GDM1 (cell line): ENCODE measurements around the gene LOXHD1.

Experiments
- DNase-seq: peaks from one replicate; lab custom pipeline; 2025; lab: John Stamatoyannopoulos, UW

LOXHD1 gene

GRCh38 chr18:46574000-46574742 is 82.8 kb downstream of the LOXHD1 start:
- DNase-seq: no peak

GRCh38 chr18:46573156-46573555 is 83.9 kb downstream of the LOXHD1 start:
- DNase-seq: no peak

DNA sequence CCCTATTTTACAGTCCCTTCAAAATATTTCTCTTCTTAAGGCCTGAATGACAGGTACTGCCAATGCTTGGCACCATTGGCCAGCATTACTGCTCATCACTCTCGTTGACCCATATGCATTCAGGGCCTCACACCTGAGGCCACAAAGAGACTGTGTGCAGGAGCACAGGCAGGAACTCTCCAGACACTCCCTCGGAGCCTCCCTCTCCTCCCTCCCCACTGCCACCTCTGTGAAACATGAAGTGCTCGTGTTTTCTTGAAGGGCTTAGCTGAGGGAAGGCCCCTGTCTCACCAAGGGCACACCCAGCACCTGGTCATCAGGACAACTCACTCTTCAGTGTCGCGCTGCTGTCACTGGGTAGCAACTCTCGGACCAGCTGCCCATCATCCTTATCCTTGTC is 85.3 kb downstream of the LOXHD1 start:
- DNase-seq: no peak

GRCh38 chr18:46570666-46571065 is 86.4 kb downstream of the LOXHD1 start:
- DNase-seq: no peak

DNA sequence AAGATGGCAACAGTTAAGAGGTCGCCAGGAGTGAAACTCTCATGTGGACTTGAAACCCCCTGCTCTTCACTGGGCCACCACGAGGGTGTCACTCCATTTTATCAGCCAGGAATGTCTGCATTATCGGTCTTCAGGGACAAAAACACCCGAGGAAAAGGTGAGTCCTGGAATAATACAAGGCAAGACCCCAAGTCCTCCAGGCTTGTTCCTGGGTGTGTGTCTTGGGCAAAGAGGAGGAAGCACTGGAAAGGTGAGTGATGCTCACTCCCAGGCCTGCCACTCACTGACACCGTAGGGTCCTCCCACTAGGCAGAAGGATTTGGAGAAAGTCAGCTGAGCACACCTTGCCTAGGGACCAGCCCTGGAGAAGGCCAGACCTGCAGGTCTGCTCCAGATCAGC is 86.9 kb downstream of the LOXHD1 start:
- DNase-seq: no peak

- no peak for DNase-seq
Measured at GRCh38 chr18:46569211-46569610, 87.8 kb downstream of the LOXHD1 start.

GRCh38 chr18:46567196-46567595 is 89.8 kb downstream of the LOXHD1 start:
- no peak for DNase-seq

DNA sequence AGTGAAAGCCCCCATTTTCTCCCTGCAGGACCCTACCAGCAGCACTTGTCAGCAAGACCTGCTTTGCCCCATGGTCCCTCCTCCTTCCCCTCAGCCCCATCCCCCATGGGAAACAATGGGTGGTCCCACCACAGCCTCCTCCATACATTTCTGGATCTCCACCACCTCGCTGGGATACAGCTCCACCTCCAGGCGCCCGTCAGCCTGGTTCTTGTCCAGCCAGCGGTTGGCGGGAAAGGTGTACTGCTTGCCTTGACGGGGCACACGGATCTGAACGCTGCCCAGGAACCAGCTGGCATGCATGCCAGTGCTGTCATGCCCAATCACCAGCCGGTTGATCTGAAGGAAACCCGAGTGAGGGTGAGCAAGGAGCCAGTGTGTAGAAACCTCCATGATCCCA is 90.9 kb downstream of the LOXHD1 start:
- DNase-seq: no peak

DNA sequence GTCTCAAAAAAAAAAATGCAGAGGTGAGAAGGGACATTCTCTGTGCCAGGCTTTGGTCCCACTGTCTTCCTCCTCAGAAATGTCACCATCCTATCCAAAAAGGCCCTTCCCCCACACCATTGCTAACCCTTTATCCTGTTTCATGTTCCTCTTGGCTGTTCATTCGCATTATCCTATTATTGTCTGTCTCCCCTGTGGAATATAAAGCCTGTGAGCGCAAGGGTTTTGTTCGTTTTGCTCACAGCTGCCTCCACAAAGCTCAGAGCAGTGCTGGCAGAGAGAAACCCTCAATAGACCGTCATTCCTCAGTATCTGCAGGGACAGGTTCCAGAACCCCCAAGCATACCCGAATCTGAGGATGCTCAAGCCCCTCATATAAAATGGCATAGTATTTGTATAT is 91.8 kb downstream of the LOXHD1 start:
- DNase-seq: no peak

GRCh38 chr18:46563317-46563716 is 93.7 kb downstream of the LOXHD1 start:
- DNase-seq: no peak

DNA sequence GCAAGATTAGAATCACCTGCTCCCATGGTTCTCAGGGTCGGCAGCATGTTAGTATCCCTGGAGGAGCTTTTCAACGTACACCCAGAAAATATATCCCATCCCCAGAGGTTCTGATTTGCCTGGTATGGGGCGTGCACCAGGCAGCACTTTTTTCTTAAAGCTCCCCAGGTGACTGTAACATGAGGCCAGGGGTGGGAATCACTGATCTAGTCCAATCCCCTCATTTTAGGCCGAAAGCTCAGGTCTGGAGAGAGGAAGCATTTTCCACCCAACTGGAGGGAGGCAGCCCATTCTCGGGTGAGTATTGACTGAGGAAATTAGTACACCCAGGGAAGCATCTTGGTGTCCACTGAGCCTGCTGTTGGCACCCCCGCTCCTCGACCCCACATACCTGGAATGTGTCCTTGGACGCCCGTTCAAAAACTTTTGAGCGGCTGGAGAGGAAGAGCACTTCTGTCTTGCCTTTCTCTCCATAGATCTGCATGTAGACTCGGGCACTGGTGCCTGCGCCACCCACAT is 94.3 kb downstream of the LOXHD1 start:
- DNase-seq: no peak

DNA sequence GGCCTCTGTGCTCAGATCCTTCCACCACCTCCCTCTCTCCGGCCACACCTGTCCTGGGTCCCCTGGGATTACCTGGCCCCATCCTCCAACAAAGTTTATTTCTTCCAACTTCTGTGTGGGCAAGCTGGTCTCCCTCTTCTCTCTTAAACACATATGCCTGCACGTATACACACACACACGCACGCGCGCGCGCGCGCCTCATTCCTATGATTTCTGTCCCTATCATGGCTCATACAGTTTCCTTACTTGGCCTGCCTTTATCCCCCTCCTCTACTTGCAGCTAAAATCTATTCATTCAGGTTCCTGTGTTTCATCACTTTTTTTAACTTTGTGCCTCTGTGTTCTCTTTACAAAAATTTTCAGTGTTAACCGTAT is 96.4 kb downstream of the LOXHD1 start:
- DNase-seq: no peak

DNA sequence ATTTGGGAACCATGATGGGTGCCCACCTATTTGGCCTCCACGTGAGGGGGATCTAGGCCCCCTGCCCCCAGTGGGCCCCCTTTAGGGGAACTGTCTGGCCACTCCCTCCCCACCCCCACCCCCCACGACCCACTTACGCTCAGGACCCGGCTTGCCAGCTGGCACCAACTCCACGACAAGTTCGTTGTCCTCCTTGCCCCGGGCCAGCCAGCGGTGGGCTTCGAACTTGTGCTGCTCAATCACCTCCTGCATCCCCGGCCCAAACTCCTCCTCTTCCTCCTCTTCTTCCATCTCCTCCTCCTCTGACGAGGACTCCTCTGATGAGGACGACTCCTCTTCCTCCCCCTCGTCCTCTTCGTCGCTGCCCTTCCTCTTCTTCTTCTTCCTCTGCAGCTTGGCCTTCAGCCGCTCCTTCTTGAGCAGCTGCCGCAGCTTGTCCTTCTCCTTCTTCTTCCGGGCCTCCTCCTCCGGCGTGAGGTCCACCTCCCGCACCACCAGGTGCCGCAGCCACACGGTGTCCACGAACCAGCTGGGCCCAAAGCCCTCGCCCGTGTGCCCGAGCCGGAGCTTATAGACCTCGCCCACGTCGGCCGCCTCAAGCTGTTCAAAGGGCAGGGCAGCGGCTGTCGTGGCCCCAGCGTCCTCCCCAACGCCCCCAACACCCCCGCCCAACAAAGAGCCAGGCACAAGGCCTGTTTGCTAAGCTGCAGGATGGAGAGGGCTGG is 96.9 kb downstream of the LOXHD1 start:
- no peak for DNase-seq

DNA sequence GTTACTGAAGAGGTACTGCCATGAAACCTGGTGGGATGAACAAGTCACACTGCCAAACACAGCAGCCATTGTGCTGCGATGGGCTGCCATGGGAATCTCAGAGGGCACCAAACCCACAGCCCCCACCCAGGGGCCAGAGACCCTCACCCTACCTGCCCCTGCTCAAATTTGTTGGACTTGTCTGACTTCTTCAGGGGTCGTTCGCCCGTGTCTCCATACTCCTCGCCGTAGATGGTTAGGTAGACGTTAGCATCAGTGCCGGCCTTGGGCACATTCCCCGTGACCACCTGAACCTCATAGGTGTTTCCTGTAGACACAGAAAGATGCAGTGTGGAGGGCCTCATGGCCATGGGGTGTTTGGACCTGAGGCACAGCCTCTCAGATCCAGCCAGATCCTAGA is 97.7 kb downstream of the LOXHD1 start:
- DNase-seq: no peak

GRCh38 chr18:46556590-46557206 is 100.3 kb downstream of the LOXHD1 start:
- DNase-seq: no peak

GRCh38 chr18:46555724-46556123 is 101.3 kb downstream of the LOXHD1 start:
- peak; percentile 5 for DNase-seq

DNA sequence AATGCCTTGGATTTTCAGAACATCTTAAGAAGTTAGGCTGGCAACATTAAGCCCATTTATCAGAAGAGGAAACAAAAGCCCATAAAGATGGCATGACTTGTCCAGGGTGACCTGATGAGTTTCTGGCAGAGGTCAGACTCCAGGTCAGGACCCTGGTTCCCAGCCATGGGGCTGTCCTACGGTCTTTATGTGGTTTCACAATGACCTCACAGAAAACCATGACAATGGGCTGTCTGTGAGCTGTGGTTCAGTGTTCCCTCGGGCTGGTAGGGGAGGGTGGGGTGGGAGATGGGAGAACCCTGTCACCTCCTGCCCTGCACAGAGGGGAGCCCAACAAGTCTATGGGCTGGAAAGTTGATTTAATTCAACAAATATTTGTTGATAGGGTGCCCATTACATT is 101.8 kb downstream of the LOXHD1 start:
- DNase-seq: no peak

GRCh38 chr18:46554406-46555080 is 102.5 kb downstream of the LOXHD1 start:
- DNase-seq: no peak

DNA sequence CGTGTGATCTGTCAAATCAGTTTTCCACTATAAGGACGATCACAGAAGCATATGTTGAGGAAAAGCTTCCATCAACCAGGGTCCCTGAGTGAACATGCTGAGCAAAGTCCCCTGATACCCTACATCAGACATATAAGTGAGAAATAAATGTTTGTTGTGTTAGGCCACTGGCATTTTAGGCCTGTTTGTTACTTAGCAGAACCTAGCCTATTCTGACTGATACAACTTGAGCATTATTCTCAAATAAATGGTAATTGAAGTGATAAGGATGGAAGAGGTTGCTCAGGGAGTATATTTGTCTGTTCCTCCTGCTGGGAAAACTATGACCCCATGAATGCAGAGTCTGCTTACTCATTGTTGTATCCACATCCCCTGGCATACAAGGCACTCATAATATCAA is 106.4 kb downstream of the LOXHD1 start:
- no peak for DNase-seq

- no peak for DNase-seq
Measured at GRCh38 chr18:46547520-46547919, 109.5 kb downstream of the LOXHD1 start.

DNA sequence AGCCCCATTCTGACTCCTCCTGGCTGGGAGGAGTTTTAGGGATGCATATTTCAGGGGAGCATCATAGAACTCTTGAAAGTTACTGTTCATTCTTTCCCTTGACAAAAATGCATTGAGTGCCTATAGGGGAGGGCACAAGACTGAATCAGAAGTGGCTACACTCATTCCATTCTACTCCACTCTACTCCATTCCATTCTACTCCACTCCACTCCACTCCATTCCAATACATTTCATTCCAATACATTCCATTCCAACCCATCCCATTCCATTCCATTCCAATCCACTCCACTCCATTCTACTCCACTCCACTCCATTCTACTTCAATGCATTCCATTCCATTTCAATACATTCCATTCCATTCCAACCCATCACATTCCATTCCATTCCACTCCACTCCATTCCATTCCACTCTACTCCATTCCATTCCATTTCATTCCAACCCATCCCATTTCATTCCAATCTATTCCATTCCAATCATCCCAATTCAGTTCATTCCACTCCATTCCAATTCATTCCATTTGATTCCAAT is 110.8 kb downstream of the LOXHD1 start:
- DNase-seq: no peak

DNA sequence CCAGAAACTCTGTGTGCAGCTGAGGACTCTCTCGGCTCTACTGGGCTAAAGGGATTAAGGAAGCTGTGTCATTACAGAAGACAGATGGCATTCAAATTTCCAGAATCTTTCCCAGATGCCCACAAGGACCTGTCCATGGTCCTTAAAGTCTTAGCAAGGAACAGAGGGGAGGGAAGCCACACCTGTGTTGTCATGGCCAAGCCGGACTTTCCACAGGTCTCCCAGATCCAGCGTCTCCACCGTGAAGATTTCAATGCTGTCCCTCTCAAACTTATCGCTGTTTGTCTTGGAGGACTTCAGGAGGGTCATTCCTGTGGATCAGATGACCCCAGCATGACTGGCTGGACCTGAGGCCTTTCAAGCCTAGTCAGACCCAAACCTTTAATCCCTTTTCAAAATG is 114.5 kb downstream of the LOXHD1 start:
- DNase-seq: no peak
